ENCODE measurements around the gene KAT2B. TPM values are rescaled to one million over a fixed set of nuclear protein-coding genes. Genes with fewer than 3 reads are reported as not detected.
A peak's percentile ranks its signal among the peaks of the same experiment; 100 is the strongest.

The KAT2B gene
- total and polyA plus RNA-seq, 8 donors = 3.8 to 208 (median 20.3) TPM

- H3K4me1 ChIP-seq = peaks cover 33 to 43% (median 40%) of the 10 kb centered on the region in 4 donors
- peak overlapping the region; percentile 75 to 95 (median 78) for H3K4me3 ChIP-seq
- no peaks in the 10 kb centered on the region for H3K27me3 ChIP-seq
- DNase-seq = no peak
- H3K36me3 ChIP-seq = no peaks in the 10 kb centered on the region
- no peaks in the 10 kb centered on the region for H3K9me3 ChIP-seq
- H3K27ac ChIP-seq = peak overlapping the region in 4 of 5 donors; percentile 97 to 99 (median 98)
- 9 to 14% (median 11%) methylated on average over 16 of the region's 16 CpGs for WGBS, 5 donors
- intact Hi-C loops (cut with DNase I; ENCODE audit: low total_unique reads) = no loop called here
- no peak for TF ChIP-seq CTCF (IDR thresholded peaks at IDR 0.05)
- TF ChIP-seq EP300 (IDR thresholded peaks at IDR 0.05) = no peak
- no peak for TF ChIP-seq POLR2A (IDR thresholded peaks at IDR 0.05)
- TF ChIP-seq POLR2AphosphoS5 (IDR thresholded peaks at IDR 0.05) = no peak
Observed at GRCh38 chr3:20038699-20039465, 1.4 kb upstream of the KAT2B start.

- Histone ChIP-seq H3K27me3 (no peaks in the 10 kb centered on the region), H3K4me1 (peaks cover 39 to 49% (median 45%) of the 10 kb centered on the region in 4 donors), H3K4me3 (peak overlapping the region; percentile 75 to 95 (median 78)), H3K36me3 (no peaks in the 10 kb centered on the region), H3K9me3 (no peaks in the 10 kb centered on the region), H3K27ac (peak overlapping the region; percentile 97 to 99 (median 98))
- TF ChIP-seq POLR2AphosphoS5 (IDR thresholded peaks at IDR 0.05) (no peak), CTCF (IDR thresholded peaks at IDR 0.05) (no peak), POLR2A (IDR thresholded peaks at IDR 0.05) (no peak), EP300 (IDR thresholded peaks at IDR 0.05) (no peak)
- intact Hi-C loops (cut with DNase I; ENCODE audit: low total_unique reads) = no loop called here
- no peak for DNase-seq
- WGBS, 5 donors = 0 to 1% (median 0%) methylated on average over 4 of the region's 4 CpGs
Observed at GRCh38 chr3:20039466-20039764, 831 bp upstream of the KAT2B start.

- Histone ChIP-seq H3K4me3 (peak overlapping the region; percentile 75 to 95 (median 78)), H3K9me3 (no peaks in the 10 kb centered on the region), H3K4me1 (peaks cover 43 to 60% (median 48%) of the 10 kb centered on the region in 4 donors), H3K27me3 (no peaks in the 10 kb centered on the region), H3K27ac (peak overlapping the region; percentile 97 to 99 (median 98)), H3K36me3 (no peaks in the 10 kb centered on the region)
- 0 to 1% (median 1%) methylated on average over 19 to 63 of the region's 64 CpGs for WGBS, 5 donors
- peak; percentile 75 to 93 for DNase-seq
- intact Hi-C loops (cut with DNase I; ENCODE audit: low total_unique reads) = no loop called here
- no peak for TF ChIP-seq CTCF (IDR thresholded peaks at IDR 0.05)
- peak in 2 of 3 donors; percentile 46 to 53 for TF ChIP-seq POLR2AphosphoS5 (IDR thresholded peaks at IDR 0.05)
Observed at GRCh38 chr3:20040548-20041196, 426 bp downstream of the KAT2B start.

GRCh38 chr3:20041197-20041780, 1.0 kb downstream of the KAT2B start:
- Histone ChIP-seq H3K27ac (peak overlapping the region; percentile 97 to 99 (median 98)), H3K27me3 (no peaks in the 10 kb centered on the region), H3K9me3 (no peaks in the 10 kb centered on the region), H3K4me3 (peak overlapping the region; percentile 75 to 95 (median 78)), H3K4me1 (peaks cover 43 to 63% (median 51%) of the 10 kb centered on the region in 4 donors), H3K36me3 (no peaks in the 10 kb centered on the region)
- TF ChIP-seq POLR2AphosphoS5 (IDR thresholded peaks at IDR 0.05) = peak in 2 of 3 donors; percentile 58 to 69
- no peak for TF ChIP-seq POLR2A (IDR thresholded peaks at IDR 0.05)
- no peak for TF ChIP-seq CTCF (IDR thresholded peaks at IDR 0.05)
- TF ChIP-seq EP300 (IDR thresholded peaks at IDR 0.05) = no peak
- WGBS, 5 donors = 0 to 1% (median 0%) methylated on average over 17 to 28 of the region's 28 CpGs
- intact Hi-C loops (cut with DNase I; ENCODE audit: low total_unique reads) = no loop called here
- DNase-seq = peak; percentile 87 to 91
